Osteocyte (in vitro differentiated cells): ENCODE data around the gene ARHGAP10. TPM values are rescaled to one million over a fixed set of nuclear protein-coding genes. Genes with fewer than 3 reads are reported as not detected.

Experiments
- DNase-seq: peaks from one replicate; pipeline ENCODE4 v3.0.0; 2021; ENCODE audit warnings: mixed read lengths; ENCODE audit not compliant: unreplicated experiment; ENCODE audit errors: extremely low spot score
- H3K27ac Mint-ChIP-seq: one replicate; pipeline ENCODE4 v1.8.0; 2021; ENCODE audit warnings: mild to moderate bottlenecking, mixed read lengths; ENCODE audit not compliant: unreplicated experiment
- H3K27me3 Mint-ChIP-seq: one replicate; pipeline ENCODE4 v1.8.0; 2021; ENCODE audit warnings: mixed read lengths; ENCODE audit not compliant: unreplicated experiment
- H3K36me3 Mint-ChIP-seq: one replicate; pipeline ENCODE4 v1.8.0; 2021; ENCODE audit warnings: mixed read lengths; ENCODE audit not compliant: unreplicated experiment
- H3K4me1 Mint-ChIP-seq: one replicate; pipeline ENCODE4 v1.8.0; 2021; ENCODE audit warnings: mixed read lengths; ENCODE audit not compliant: unreplicated experiment
- H3K4me3 Mint-ChIP-seq: one replicate; pipeline ENCODE4 v1.8.0; 2021; ENCODE audit warnings: mild to moderate bottlenecking, moderate library complexity, mixed read lengths; ENCODE audit not compliant: unreplicated experiment
- H3K9me3 Mint-ChIP-seq: one replicate; pipeline ENCODE4 v1.8.0; 2021; ENCODE audit warnings: mixed read lengths; ENCODE audit not compliant: unreplicated experiment
- total RNA-seq: library from RNA; stranded (reverse); gene quantifications from 2 replicates; pipeline ENCODE4 v1.2.1, GENCODE V29; 2021
- TF ChIP-seq, protein P1 (sequence below): fragments of 200-600 bp; sonication (generic); IDR thresholded peaks from 2 replicates; pipeline ENCODE4 v1.5.0; 2021; ENCODE audit warnings: antibody characterized with exemption, mild to moderate bottlenecking, moderate library complexity

Gene ARHGAP10
- total RNA-seq, 1 donor from 2014 or later, result 121 TPM

- H3K36me3 Mint-ChIP-seq, result no peaks in the 10 kb centered on the region
- H3K27ac Mint-ChIP-seq, result no peak overlapping the region
- H3K4me3 Mint-ChIP-seq, result no peak overlapping the region
- TF ChIP-seq, protein P1, sequence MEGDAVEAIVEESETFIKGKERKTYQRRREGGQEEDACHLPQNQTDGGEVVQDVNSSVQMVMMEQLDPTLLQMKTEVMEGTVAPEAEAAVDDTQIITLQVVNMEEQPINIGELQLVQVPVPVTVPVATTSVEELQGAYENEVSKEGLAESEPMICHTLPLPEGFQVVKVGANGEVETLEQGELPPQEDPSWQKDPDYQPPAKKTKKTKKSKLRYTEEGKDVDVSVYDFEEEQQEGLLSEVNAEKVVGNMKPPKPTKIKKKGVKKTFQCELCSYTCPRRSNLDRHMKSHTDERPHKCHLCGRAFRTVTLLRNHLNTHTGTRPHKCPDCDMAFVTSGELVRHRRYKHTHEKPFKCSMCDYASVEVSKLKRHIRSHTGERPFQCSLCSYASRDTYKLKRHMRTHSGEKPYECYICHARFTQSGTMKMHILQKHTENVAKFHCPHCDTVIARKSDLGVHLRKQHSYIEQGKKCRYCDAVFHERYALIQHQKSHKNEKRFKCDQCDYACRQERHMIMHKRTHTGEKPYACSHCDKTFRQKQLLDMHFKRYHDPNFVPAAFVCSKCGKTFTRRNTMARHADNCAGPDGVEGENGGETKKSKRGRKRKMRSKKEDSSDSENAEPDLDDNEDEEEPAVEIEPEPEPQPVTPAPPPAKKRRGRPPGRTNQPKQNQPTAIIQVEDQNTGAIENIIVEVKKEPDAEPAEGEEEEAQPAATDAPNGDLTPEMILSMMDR, result no peak
- H3K4me1 Mint-ChIP-seq, result peaks cover 7% of the 10 kb centered on the region
- peaks cover 38% of the 10 kb centered on the region for H3K9me3 Mint-ChIP-seq
- no peak for DNase-seq
- H3K27me3 Mint-ChIP-seq, result no peaks in the 10 kb centered on the region
These were observed 376.9 kb downstream of the ARHGAP10 start for GRCh38 chr4:148108766-148109165.

GRCh38 chr4:148109216-148109615 lies 377.3 kb downstream of the ARHGAP10 start:
- H3K4me1 Mint-ChIP-seq, result peaks cover 7% of the 10 kb centered on the region
- TF ChIP-seq, protein P1, result no peak
- no peak overlapping the region for H3K27ac Mint-ChIP-seq
- no peak for DNase-seq
- H3K9me3 Mint-ChIP-seq, result peaks cover 34% of the 10 kb centered on the region
- no peaks in the 10 kb centered on the region for H3K36me3 Mint-ChIP-seq
- H3K4me3 Mint-ChIP-seq, result no peak overlapping the region
- H3K27me3 Mint-ChIP-seq, result no peaks in the 10 kb centered on the region

DNA sequence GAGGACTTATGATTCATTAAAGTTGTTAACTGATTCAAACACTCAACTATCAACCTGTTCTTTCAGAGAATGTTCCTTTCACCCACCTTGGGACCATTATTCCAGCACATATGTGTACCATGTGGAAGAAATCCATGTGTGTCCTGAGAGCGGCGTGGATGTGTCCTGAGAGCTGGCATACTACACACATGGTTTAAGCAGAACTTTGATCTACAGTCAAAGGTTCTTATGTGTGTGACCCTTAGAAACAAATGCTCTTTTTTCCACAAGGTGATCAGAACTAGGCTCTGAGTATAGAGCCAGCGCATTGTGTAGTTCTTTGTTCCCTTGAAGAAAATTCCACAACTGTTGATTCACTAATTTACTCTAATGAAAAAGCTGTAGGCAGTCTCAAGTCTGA lies 378.3 kb downstream of the ARHGAP10 start:
- no peak for DNase-seq
- H3K9me3 Mint-ChIP-seq, result peaks cover 29% of the 10 kb centered on the region
- no peak overlapping the region for H3K4me3 Mint-ChIP-seq
- no peaks in the 10 kb centered on the region for H3K36me3 Mint-ChIP-seq
- TF ChIP-seq, protein P1, result no peak
- no peak overlapping the region for H3K27ac Mint-ChIP-seq
- H3K27me3 Mint-ChIP-seq, result peaks cover 4% of the 10 kb centered on the region
- H3K4me1 Mint-ChIP-seq, result peaks cover 7% of the 10 kb centered on the region

DNA sequence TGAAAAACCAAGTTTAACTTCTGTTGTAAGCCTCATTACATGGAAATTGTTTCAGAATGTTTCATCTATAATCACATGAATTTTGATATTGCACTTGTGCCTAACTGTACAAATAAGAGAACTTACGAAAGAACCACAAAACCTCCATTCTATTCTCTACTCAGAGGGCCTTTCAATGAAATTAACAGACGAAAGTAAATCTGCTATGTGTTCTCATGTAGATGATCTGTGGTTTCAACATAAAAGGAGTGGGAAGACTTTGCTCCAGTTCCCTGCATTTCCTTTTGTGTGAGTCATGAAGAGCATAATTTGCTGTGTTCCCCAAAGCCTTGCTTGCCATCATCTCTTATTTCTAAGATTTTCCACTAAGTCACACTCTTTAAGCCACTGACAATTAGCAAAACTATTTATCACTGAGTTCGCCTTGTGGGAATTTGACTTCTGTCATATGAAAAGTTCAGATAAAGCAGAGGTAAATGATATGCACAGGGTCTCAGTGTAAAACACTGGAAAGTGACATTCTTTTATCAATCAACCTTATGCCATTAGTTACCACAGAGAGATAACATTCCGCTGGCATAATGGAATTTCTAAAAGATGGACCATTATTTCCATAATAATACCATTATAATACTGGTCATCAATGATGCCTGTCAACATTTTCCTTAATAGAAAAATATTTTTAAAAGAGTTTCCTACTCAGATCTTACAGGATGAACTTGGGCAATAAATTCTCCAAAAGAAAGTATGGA lies 380.5 kb downstream of the ARHGAP10 start:
- no peak for DNase-seq

GRCh38 chr4:148114436-148114835 lies 382.5 kb downstream of the ARHGAP10 start:
- no peak for DNase-seq
- peaks cover 40% of the 10 kb centered on the region for H3K4me1 Mint-ChIP-seq
- H3K4me3 Mint-ChIP-seq, result no peak overlapping the region
- no peak overlapping the region for H3K27ac Mint-ChIP-seq
- TF ChIP-seq, protein P1, result no peak
- peaks cover 10% of the 10 kb centered on the region for H3K27me3 Mint-ChIP-seq
- H3K36me3 Mint-ChIP-seq, result no peaks in the 10 kb centered on the region
- peaks cover 6% of the 10 kb centered on the region for H3K9me3 Mint-ChIP-seq

More for the DNA sequence above, 380.5 kb downstream of the ARHGAP10 start:
- no peak overlapping the region for H3K27ac Mint-ChIP-seq
- peaks cover 29% of the 10 kb centered on the region for H3K4me1 Mint-ChIP-seq
- peaks cover 9% of the 10 kb centered on the region for H3K9me3 Mint-ChIP-seq
- no peak overlapping the region for H3K4me3 Mint-ChIP-seq
- peaks cover 4% of the 10 kb centered on the region for H3K27me3 Mint-ChIP-seq
- H3K36me3 Mint-ChIP-seq, result no peaks in the 10 kb centered on the region
- TF ChIP-seq, protein P1, result no peak
